Measurements from ENCODE around the gene C16orf46. TPM values are rescaled to one million over a fixed set of nuclear protein-coding genes. Genes with fewer than 3 reads are reported as not detected.

C16orf46 gene
- total and polyA plus RNA-seq, 2 experiments from 2014 or later: 0.59 to 1.4 TPM

- Histone ChIP-seq H3K79me2 (replicated peaks; ENCODE audit: insufficient read depth) (peaks cover 29% of the 10 kb centered on the region), H3K27ac (ENCODE audit: low read depth) (no peak overlapping the region), H3K27me3 (ENCODE audit: insufficient read depth) (no peaks in the 10 kb centered on the region), H3F3A (replicated peaks; ENCODE audit: low read depth) (no peaks in the 10 kb centered on the region), H3K4me1 (ENCODE audit: insufficient read depth) (no peaks in the 10 kb centered on the region; the same call in 1 of the 2 replicates), H3K9me2 (ENCODE audit: insufficient read depth) (0 out of 2 replicates have a peak, but pooled peaks cover 3% of the 10 kb centered on the region), H3K36me3 (ENCODE audit: insufficient read depth) (peaks cover 34% of the 10 kb centered on the region), H2AFZ (no peak overlapping the region), H3K4me2 (no peak overlapping the region), H4K20me1 (replicated peaks; ENCODE audit: insufficient read depth) (peaks cover 21% of the 10 kb centered on the region), H3K4me3 (no peak overlapping the region)
- H3K4me1 Mint-ChIP-seq: no peaks in the 10 kb centered on the region; the same call in 2 of the 3 replicates
- no peak overlapping the region for H3K4me3 Mint-ChIP-seq
- ATAC-seq (no peak), DNase-seq (ENCODE audit: low spot score) (no peak)
- no peaks in the 10 kb centered on the region for H3K9me3 Mint-ChIP-seq
- TF ChIP-seq ZNF114 (CRISPR knock-in tag; IDR thresholded peaks at IDR 0.05) (no peak), EZH2phosphoT487 (IDR thresholded peaks at IDR 0.05; ENCODE audit: unreplicated experiment) (no peak), CTCF (conservative IDR thresholded peaks at IDR 0.05; ENCODE audit: low read depth in 2 of 2) (no peak), POLR2AphosphoS5 (IDR thresholded peaks at IDR 0.05; ENCODE audit: low read depth) (no peak), STAT1 (IDR thresholded peaks at IDR 0.05; ENCODE audit: unreplicated experiment) (no peak), ETS1 (IDR thresholded peaks at IDR 0.05) (no peak)
- H3K27me3 Mint-ChIP-seq (ENCODE audit: insufficient read depth, low read depth, poor library complexity): peaks cover 3% of the 10 kb centered on the region
- no peak overlapping the region; the same call in 1 of the 2 replicates for H3K27ac Mint-ChIP-seq
- H3K36me3 Mint-ChIP-seq (ENCODE audit: low read depth): peaks cover 63% of the 10 kb centered on the region
Observed at GRCh38 chr16:81042821-81043220, 34.2 kb downstream of the C16orf46 start.

- no peak overlapping the region for H3K4me3 Mint-ChIP-seq
- H3K36me3 Mint-ChIP-seq (ENCODE audit: low read depth): peaks cover 74% of the 10 kb centered on the region
- no peak overlapping the region for H3K4me3 ChIP-seq
- peaks cover 9% of the 10 kb centered on the region for H3K4me1 Mint-ChIP-seq
- H3K9me3 Mint-ChIP-seq: no peaks in the 10 kb centered on the region
- H3K4me2 ChIP-seq: no peak overlapping the region
- H3K27me3 ChIP-seq (ENCODE audit: insufficient read depth): no peaks in the 10 kb centered on the region
- peaks cover 7% of the 10 kb centered on the region for H3K4me1 ChIP-seq (ENCODE audit: insufficient read depth)
- DNase-seq (ENCODE audit: low spot score) (no peak), ATAC-seq (no peak)
- H3K36me3 ChIP-seq (ENCODE audit: insufficient read depth): peaks cover 36% of the 10 kb centered on the region
- TF ChIP-seq JUNB (IDR thresholded peaks at IDR 0.05; ENCODE audit: unreplicated experiment) (no peak), NANOG (IDR thresholded peaks at IDR 0.05; ENCODE audit: borderline replicate concordance) (no peak), EZH2phosphoT487 (IDR thresholded peaks at IDR 0.05; ENCODE audit: unreplicated experiment) (no peak), POLR2AphosphoS5 (IDR thresholded peaks at IDR 0.05; ENCODE audit: low read depth) (no peak), ZNF114 (CRISPR knock-in tag; IDR thresholded peaks at IDR 0.05) (no peak), EZH2 (IDR thresholded peaks at IDR 0.05; ENCODE audit: low read depth, unreplicated experiment) (no peak), STAT1 (IDR thresholded peaks at IDR 0.05; ENCODE audit: unreplicated experiment) (no peak)
- H3K27ac Mint-ChIP-seq: no peak overlapping the region
- H3K9me2 ChIP-seq (ENCODE audit: insufficient read depth): 0 out of 2 replicates have a peak, but pooled peaks cover 4% of the 10 kb centered on the region
- peaks cover 3% of the 10 kb centered on the region for H3K27me3 Mint-ChIP-seq (ENCODE audit: insufficient read depth, low read depth, poor library complexity)
- H2AFZ ChIP-seq: no peak overlapping the region
- peaks cover 24% of the 10 kb centered on the region for H4K20me1 ChIP-seq (replicated peaks; ENCODE audit: insufficient read depth)
- H3K27ac ChIP-seq (ENCODE audit: low read depth): no peak overlapping the region
- no peaks in the 10 kb centered on the region for H3F3A ChIP-seq (replicated peaks; ENCODE audit: low read depth)
- H3K79me2 ChIP-seq (replicated peaks; ENCODE audit: insufficient read depth): peaks cover 40% of the 10 kb centered on the region
Observed at GRCh38 chr16:81041696-81042095, 35.3 kb downstream of the C16orf46 start.

Measured in GM23338 (cell line).